ENCODE results near the gene RTN4R.
"Not testable (repeated sequence)": the region's sequence is repeated elsewhere in the genome, so short reads cannot be mapped to it uniquely, and the experiment has no call there.

Gene RTN4R

DNA sequence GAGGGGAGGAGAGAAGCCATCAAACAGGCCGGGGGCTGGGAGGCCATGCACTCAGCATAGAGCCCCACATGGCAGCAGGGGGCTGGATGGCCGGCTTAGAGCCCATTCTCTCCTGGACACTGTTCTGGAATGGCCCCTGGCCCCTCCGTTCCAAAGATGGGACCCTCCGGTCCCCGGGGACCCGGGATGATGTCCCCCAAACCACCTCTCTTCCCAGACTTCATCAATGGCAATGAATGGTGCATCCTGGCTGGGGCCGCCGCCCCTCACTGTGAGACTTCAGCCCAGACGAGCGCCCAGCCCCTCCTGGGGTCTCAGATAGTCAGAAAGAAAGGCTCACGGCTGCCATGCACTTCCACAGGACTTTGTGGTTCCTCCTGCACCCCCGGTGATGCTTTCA lies 13.8 kb upstream of the RTN4R start:
- ChIA-PET POLR2A (no interaction called here), CTCF (interaction anchor here (0.7 kb wide), 1 partner anchor 125 kb away, joined by 3 read pairs; no protein-coding TSS in a partner anchor)
- Histone ChIP-seq H3K27ac (ENCODE audit: extremely low read depth, low read depth, low read length) (no peak overlapping the region), H3K4me3 (ENCODE audit: low read depth, low read length) (no peak overlapping the region), H3K4me1 (ENCODE audit: control insufficient read depth, insufficient read depth, low read length) (no peaks in the 10 kb centered on the region), H3K9me3 (ENCODE audit: control insufficient read depth, insufficient read depth, low read depth, low read length) (no peaks in the 10 kb centered on the region), H3K36me3 (ENCODE audit: control insufficient read depth in 2 of 2, insufficient read depth in 1 of 2, low read length in 2 of 2) (no peaks in the 10 kb centered on the region)
- TF ChIP-seq ZFHX2 (tag by site-specific recombination; conservative IDR thresholded peaks at IDR 0.05) = no peak
- TF ChIP-seq ZIC2 (tag by site-specific recombination; IDR thresholded peaks at IDR 0.05) = no peak; the same call in 1 of the 2 replicates
- no peak for TF ChIP-seq ZNF830 (tag by site-specific recombination; IDR thresholded peaks at IDR 0.05; ENCODE audit: low read depth)
- no peak for TF ChIP-seq ZNF571 (tag by site-specific recombination; IDR thresholded peaks at IDR 0.05)
- TF ChIP-seq, protein P1, sequence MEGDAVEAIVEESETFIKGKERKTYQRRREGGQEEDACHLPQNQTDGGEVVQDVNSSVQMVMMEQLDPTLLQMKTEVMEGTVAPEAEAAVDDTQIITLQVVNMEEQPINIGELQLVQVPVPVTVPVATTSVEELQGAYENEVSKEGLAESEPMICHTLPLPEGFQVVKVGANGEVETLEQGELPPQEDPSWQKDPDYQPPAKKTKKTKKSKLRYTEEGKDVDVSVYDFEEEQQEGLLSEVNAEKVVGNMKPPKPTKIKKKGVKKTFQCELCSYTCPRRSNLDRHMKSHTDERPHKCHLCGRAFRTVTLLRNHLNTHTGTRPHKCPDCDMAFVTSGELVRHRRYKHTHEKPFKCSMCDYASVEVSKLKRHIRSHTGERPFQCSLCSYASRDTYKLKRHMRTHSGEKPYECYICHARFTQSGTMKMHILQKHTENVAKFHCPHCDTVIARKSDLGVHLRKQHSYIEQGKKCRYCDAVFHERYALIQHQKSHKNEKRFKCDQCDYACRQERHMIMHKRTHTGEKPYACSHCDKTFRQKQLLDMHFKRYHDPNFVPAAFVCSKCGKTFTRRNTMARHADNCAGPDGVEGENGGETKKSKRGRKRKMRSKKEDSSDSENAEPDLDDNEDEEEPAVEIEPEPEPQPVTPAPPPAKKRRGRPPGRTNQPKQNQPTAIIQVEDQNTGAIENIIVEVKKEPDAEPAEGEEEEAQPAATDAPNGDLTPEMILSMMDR (tag by site-specific recombination; IDR thresholded peaks at IDR 0.05) = no peak
- no peak for TF ChIP-seq ZBTB7A (tag by site-specific recombination; IDR thresholded peaks at IDR 0.05; ENCODE audit: low read depth)
- no peak for TF ChIP-seq HOXD13 (CRISPR knock-in tag; IDR thresholded peaks at IDR 0.05; ENCODE audit: borderline replicate concordance)
- no peak for TF ChIP-seq ZNF37A (tag by site-specific recombination; IDR thresholded peaks at IDR 0.05)
- no peak for TF ChIP-seq KLF7 (tag by site-specific recombination; IDR thresholded peaks at IDR 0.05; ENCODE audit: borderline replicate concordance)
- TF ChIP-seq BCL11B (tag by site-specific recombination; IDR thresholded peaks at IDR 0.05; ENCODE audit: low read depth) = no peak
- TF ChIP-seq ZNF266 (tag by site-specific recombination; IDR thresholded peaks at IDR 0.05; ENCODE audit: low read depth) = no peak
- no peak for TF ChIP-seq WT1 (tag by site-specific recombination; IDR thresholded peaks at IDR 0.05)
- TF ChIP-seq ZNF677 (tag by site-specific recombination; IDR thresholded peaks at IDR 0.05) = no peak
- no peak for TF ChIP-seq ZFP3 (tag by site-specific recombination; IDR thresholded peaks at IDR 0.05; ENCODE audit: low read depth)

GRCh38 chr22:20281473-20281872 lies 13.4 kb upstream of the RTN4R start:
- CTCF ChIA-PET = interaction anchor here (0.7 kb wide), 1 partner anchor 125 kb away, joined by 3 read pairs; no protein-coding TSS in a partner anchor
- H3K9me3 ChIP-seq (ENCODE audit: control insufficient read depth, insufficient read depth, low read depth, low read length); H3K27ac ChIP-seq (ENCODE audit: extremely low read depth, low read depth, low read length); H3K4me1 ChIP-seq (ENCODE audit: control insufficient read depth, insufficient read depth, low read length); H3K36me3 ChIP-seq (ENCODE audit: control insufficient read depth in 2 of 2, insufficient read depth in 1 of 2, low read length in 2 of 2); POLR2A ChIA-PET; H3K4me3 ChIP-seq (ENCODE audit: low read depth, low read length): not testable (repeated sequence)
- TF ChIP-seq GLIS1 (tag by site-specific recombination; IDR thresholded peaks at IDR 0.05) = peak; percentile 55

DNA sequence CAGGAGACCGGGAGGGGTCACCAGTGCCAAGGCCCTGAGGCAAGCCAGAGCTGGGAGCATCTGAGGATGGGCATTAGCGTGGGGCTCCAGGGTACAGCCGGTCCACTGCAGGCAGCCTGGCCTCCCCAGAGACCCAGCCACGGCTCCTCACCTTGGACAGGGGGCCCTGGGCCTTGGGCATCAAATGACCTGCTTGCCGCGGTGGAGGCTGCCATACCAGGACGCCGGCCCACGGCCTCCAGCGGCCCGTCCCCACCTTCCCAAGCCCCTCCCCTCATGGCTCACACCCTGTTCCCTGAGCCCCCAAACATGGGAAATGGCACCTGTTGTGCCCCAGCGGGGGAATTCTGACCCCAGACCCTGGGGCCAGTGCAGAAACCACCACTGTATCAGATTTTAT lies 12.7 kb upstream of the RTN4R start:
- no peak overlapping the region for H3K4me3 ChIP-seq (ENCODE audit: low read depth, low read length)
- H3K27ac ChIP-seq (ENCODE audit: extremely low read depth, low read depth, low read length) = no peak overlapping the region
- no peaks in the 10 kb centered on the region for H3K9me3 ChIP-seq (ENCODE audit: control insufficient read depth, insufficient read depth, low read depth, low read length)
- TF ChIP-seq SP3 (tag by site-specific recombination; IDR thresholded peaks at IDR 0.05) (no peak), ZNF571 (tag by site-specific recombination; IDR thresholded peaks at IDR 0.05) (no peak), MZF1 (tag by site-specific recombination; IDR thresholded peaks at IDR 0.05; ENCODE audit: borderline replicate concordance) (no peak)
- ChIA-PET CTCF (no interaction called here), POLR2A (no interaction called here)
- H3K4me1 ChIP-seq (ENCODE audit: control insufficient read depth, insufficient read depth, low read length) = no peaks in the 10 kb centered on the region
- no peaks in the 10 kb centered on the region for H3K36me3 ChIP-seq (ENCODE audit: control insufficient read depth in 2 of 2, insufficient read depth in 1 of 2, low read length in 2 of 2)

- H3K9me3 ChIP-seq (ENCODE audit: control insufficient read depth, insufficient read depth, low read depth, low read length); H3K4me3 ChIP-seq (ENCODE audit: low read depth, low read length); POLR2A ChIA-PET; H3K27ac ChIP-seq (ENCODE audit: extremely low read depth, low read depth, low read length); H3K36me3 ChIP-seq (ENCODE audit: control insufficient read depth in 2 of 2, insufficient read depth in 1 of 2, low read length in 2 of 2); H3K4me1 ChIP-seq (ENCODE audit: control insufficient read depth, insufficient read depth, low read length): not testable (repeated sequence)
- CTCF ChIA-PET = interaction anchor here (1.0 kb wide), 1 partner anchor 123 kb away, joined by 3 read pairs; no protein-coding TSS in a partner anchor
Observed at GRCh38 chr22:20280163-20280562, 12.0 kb upstream of the RTN4R start.

All from HEK293 (cell line).